ENCODE measurements around the gene ZGLP1. TPM values are rescaled to one million over a fixed set of nuclear protein-coding genes. Genes with fewer than 3 reads are reported as not detected.
A peak's percentile ranks its signal among the peaks of the same experiment; 100 is the strongest.
"Not testable (repeated sequence)": the region's sequence is repeated elsewhere in the genome, so short reads cannot be mapped to it uniquely, and the experiment has no call there.

The ZGLP1 gene
- 1.0 TPM for total RNA-seq

DNA sequence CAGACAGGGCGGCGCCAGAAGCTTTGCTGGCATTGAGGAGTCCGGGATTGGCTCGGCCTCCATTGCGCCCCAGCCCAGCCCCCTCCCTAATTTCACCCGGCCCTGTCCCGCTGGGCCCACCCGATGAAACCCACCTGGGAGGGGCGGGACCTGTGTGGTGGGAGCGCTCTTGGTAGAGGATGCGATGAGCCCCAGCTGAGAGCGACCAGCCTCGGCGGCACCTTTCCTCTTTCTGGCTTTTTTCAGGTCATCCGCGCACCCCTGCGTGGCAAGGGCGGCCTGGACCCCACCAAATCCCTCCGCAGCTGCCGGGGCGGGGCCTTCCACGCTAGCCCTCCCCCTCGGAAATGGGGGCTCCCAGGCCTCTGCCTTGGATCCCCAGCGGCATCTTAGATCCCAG, at the start of gene ZGLP1:
Gene ZGLP1 (minus strand): TSS at position 393 of the 400 bp plus-strand sequence.
- no peak for ATAC-seq

DNA sequence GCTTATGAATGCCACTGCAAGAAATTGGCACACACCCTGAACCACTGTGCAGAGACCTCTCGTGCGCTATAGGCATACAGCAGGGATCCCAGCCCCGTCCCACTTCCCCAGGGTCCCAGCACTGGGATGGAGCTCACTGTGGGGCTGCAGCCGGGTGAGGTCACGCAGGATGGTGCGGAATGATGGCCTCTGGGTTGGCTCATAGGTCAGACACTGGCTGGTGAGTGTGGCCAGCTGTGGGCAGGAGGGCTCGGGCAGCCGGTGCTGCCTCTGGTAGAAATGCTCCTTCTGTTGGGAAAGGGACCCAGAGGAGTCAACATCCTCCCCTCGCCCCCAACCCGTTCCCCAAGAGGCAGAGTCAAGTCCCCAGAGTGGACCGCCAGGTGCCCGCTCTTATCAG, 46.8 kb upstream of the ZGLP1 start:
- ATAC-seq, result no peak

DNA sequence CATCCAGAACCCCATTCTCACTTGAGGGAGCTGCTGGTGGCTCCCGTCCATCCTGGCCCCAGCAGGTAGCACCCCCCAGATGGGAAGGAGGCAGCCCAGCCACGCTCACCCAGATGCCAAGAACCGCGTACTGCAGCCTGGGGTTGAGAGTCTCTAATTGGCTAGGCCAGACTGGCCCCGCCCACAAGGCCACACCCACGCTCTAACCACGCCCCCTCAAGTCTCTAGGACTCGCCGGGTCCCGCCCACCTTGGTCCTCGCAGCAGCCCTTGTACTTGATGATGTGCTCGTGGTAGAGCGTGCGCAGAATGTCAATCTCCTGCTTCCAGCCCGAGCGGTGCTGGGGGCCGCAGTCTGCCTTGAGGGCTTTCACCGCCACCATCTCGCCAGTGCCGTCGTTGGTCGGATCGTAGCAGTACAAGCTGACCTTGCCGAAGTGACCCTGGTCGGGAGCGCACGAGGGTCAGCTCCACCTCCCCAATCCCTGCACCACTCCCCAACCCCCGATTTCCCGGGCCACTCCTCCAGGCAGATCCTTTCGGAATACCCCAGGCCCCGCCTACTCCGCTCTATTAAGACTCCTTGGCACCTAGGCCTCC, 44.3 kb upstream of the ZGLP1 start:
- ATAC-seq, result peak; percentile 22

DNA sequence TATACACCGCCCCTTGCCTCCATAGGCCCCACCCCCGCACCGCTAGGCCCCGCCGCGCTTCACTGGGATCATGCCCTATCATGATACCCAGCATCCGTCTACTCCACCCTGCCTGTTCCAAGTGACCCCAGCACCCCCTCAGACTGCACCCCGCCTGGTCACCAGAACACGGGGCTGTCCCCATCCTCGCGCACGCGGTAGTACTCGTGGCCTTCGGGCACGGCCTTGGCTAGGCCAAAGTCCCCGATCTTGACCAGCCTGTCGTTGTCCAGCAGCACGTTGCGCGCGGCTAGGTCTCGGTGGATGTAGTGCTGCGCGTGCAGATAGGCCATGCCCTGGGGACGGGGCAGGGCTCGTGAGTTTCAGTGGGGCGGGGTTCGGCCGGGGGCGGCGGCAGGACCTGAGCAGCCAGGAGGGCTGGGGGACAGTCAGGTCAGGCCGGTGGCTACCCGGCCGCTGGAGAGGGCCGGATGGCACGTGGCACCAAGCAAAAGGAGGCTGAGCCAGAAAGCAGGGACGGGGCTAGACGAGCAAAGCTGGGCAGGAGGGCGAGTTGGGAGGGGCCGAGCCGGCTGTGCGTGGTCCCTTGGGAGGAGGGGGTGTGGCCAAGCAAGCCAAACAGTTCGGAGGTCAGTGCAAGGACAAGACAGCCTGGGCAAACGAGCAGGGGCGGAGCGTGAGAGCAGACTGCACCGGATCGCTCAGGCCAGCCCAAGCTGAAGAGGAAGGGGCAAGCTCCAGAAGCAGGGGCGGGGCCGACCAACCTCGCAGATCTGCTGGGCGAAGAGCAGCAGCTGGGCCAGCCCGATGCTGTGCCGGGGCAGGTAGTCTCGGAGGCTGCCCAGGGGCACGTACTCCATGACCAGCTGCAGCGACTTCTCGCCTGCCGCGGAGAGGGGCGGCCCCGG, 43.4 kb upstream of the ZGLP1 start:
- ATAC-seq, result peak; percentile 23

DNA sequence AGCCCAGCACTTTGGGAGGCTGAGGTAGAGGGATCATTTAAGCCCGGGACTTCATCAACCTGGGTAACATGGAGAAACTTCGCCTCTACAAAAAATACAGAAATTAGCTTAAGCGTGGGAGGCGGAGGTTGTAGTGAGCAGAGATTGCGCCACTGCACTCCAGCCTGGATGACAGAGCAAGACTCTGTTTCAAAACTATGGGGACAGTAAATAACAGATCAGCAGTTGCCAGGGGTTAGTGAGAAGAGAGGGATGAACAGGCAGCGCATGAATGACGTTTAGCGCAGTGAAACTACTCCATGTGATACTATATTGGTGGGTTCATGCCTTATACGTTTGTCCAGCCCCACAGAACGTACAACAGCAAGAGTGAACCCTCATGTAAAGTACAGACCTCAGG, 36.9 kb upstream of the ZGLP1 start:
- no peak for ATAC-seq

DNA sequence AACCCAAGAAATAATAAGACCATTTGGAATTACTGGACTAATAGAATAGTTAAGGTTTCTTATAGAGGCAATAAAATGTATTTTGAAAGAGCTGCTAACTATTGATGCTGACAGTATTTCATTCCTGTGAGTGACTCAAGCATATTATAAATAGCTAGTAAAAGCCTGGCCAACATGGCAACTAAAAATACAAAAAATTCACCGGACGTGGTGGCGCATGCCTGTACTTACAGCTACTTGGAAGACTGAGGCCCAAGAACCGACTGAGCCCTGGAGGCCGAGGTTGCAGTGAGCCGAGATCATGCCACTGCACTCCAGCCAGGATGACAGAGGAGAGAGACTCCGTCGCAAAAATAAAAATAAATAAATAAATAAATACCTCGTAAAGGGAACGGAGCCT, 35.2 kb upstream of the ZGLP1 start:
- no peak for ATAC-seq

DNA sequence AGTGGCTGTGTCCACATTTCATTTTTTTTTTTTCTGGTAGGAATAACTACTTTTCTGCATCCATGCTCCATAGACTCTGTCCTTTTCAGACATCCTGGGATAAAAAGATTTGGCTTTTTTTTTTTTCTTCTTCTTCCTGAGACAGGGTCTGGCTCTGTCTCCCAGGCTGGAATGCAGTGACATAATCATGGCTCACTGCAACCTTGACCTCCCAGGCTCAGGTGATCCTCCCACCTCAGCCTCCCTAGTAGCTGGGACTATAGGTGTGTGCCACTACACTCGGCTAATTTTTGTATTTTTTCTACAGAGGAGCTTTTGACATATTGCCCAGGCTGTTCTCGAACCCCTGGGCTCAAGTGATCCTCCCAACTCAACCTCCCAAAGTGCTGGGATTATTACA, 33.9 kb upstream of the ZGLP1 start:
- no peak for ATAC-seq

DNA sequence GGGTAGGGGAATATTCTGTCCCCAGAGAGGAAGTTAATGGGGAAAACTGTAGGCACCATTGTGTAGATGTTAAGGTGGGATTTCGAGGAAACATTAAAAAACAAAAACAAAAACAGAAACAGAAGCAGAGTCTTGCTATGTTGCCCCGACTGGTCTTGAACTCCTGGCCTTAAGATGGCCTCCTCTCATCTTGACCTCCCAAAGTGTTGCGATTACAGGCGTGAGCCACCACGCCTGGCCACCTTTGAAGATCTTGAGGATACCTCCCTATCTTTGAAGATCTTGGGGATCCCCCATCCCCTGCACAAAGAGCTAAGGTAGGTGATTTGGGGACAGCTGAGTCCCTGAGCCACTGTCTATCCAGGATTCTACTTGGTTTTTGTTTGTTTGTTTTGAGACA, 30.4 kb upstream of the ZGLP1 start:
- ATAC-seq, result no peak

DNA sequence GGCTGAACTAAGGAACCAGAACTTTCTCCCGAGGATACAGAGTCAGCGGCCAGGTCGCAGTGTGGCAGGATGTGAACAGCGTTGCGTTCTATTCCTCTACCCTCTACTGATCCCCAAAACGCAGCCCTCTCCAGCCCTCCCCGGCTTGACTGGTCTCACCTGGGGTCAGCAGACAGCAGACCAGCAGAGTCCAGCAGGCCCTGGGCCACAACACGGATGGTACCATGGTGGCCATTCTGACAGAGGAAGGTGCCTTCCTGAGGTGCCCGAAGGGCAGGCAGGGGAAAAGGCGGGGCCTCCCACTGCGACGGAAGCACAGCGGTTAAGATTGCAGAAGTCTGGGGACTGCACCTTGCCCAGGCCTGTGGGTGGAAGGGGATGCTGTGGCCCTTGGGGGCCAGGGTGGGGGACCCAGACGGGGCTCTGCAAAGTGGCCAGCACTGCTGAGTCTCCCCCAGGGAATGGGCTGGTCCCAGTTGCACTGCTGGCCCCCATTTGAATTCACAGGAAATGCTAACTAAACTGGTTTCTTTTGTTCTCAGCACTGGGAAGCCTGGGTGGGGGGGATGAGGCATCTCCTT, 29.9 kb upstream of the ZGLP1 start, which contains the start of gene ICAM3:
Gene ICAM3 (minus strand): TSS at position 245 of the 581 bp plus-strand sequence. CDS start 10 bp downstream, at position 235.
- peak; percentile 15 for ATAC-seq

DNA sequence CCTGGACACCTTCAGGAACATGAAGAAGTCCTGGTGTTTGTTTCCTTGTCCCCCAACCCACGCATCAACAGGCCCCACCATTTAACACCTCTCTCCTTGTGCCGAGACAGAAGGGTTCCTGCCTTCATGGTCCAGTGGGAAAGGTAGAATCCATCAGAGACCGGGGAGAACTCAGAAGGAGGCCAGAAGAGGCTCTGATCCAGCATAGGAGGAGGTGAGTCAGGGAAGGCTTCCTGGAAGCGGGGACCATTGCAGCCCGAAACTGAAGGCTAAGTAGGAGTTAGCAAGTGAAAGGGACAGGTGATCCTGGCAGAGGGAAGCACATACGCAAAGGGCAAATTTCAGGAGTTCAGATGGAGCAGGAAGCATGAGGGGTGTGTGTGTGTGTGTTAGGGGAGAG, 29.3 kb upstream of the ZGLP1 start:
- ATAC-seq, result no peak

DNA sequence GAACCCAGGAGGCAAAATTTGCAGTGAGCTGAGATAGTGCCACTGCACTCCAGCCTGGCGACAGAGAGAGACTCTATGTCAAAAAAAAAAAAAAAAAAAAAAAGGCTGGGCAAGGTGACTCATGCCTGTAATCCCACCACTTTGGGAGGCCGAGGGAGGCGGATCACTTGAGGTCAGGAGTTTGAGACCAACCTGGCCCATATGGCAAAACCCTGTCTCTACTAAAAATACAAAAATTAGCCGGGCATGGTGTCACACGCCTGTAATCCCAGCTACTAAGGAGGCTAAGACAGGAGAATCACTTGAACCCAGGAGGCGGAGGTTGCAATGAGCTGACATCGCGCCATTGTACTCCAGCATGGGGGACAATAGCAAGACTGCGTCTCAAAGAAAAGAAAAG, 27.1 kb upstream of the ZGLP1 start:
- not testable (repeated sequence) for ATAC-seq

DNA sequence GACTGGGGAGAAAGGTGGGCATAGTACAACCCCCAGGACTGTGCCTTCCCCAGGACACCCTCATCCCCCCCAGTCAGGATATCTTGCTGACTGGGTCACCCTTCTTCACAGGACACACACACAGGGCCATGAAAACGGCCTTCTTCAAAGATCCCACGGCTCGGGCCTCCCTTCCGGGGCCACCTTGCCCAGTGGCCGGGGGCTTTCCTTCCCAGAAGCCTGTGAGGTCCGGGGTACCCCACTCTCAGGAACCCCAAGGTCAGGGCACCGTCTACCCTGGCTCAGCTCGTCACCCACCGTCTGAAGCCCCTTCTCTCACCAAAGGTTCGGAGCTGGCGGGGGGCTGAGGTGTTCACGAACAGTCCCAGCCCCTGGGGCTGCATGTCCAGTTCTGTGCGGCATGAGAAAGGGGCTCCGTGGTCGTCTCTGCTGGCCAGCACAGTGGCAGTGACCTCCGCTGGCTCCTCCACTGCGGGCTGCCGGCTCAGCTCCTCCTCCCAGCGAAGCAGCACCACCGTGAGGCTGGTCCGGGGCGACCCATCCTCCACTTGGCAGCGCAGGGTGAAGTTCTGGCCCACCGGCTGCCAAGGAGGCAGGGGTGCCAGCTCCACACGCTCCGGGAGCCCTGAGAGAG, 25.9 kb upstream of the ZGLP1 start:
- no peak for ATAC-seq

DNA sequence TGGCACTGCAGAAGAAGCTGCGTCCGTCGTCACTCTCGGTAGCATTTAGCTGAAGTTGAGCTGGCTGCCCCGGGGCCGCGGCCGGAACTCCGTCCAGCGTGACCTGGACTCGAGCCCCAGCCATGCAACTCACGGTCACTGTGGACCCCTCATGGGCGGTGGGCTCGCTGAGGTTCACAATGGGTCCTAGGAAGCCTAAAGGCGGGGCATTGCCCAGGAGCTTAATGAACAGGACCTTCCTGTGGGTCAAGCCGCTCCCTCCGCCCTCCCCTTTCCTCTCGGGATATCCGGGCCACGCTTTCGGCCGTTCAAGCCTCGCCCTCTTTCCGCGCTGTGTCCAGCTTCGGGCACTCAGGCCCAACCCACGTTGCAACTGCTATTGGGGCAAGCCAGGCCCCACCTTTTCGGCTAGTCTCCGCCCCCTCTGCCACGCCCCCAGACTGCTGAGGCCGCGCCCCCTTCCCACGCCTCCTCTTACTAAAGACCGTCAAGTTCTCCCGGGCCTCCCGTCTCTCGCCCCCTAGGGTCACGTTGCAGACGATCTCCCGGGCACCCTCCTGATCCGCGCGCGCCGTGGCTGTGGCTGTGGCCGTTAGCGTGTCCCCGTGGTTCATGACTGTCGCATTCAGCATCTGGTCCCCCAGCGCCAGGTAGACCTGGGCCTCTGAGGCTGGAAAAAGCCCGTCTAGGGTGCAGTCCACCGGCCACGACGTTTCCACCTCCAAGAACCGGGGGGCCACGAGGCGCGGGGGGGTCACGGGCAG, 25.2 kb upstream of the ZGLP1 start:
- peak; percentile 78 for ATAC-seq

DNA sequence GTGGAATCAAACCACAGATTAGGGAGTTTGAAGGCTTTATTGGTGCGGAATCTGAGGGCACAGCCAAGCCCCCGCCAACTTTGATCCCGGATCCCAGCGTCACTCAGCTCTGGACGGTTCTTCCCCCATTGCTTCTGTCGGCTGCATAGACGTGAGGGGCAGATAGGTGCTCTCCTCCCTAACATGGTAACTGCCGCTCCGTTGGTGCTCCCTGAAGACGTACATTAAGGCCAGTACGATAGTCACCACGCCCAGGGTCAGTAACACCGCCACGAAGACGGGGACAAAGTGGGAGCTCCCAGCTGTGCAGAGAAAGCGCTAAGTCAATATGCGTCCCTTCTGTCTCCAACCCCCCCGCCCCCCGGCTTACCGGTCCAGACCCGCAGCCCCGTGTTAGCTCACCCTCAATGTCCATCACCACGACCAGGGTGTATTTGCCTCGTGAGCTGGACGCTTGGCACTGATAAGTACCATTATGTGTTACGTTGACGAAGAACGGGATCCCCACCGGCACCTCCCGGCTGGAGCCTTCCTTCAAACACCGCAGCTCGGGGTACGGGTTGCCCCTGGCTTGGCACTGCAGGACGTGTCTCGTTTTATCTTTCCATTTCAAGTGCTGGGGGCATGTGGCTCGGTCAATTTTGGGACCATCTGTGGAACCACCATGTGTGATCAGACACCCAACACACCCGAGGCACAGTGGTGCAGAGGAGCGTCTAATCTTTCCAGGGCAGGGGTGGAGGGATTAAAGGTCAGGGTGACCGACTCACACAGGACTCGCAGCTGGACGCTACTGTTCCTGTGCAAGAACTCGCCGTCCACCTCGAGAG, 24.4 kb upstream of the ZGLP1 start:
- peak; percentile 11 for ATAC-seq

DNA sequence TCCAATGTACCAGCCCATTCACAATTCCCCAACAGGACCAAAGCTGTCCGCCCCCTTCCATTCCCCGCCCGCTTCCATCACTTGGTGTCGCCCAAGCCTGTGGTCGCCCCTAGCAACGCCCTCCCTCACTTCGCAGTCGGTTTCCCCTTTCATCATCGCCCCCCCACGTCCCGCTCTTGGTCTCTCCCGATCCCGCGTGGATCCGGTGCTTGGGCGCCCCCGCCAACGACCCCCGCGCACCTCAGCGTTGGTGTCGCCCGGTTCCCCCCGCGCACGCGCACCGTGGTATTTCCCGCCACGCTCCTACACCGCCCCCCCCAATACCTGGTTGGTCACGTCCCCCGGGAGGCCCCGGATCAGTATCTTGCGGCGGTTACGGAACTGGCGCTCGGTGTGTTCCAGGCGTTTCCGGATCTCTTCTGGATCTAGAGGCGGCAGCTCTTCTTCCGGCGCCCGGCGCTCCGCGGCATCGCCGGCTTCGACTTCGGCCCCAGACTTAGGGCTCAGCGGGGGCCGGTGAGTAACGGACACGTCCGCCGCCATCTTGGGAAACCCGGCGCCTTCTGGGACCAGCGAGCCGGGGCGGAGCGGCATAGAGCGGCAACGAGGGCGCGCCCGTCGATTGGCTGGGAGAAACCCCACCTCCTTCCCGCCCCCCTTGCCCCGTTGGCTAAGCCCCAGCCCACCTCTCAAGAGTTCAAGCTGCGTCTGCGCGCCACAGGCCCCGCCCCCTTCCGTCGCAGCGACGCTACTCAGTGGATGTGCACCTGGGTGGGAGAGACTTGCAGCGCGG, 23.5 kb upstream of the ZGLP1 start, which contains the start of gene RAVER1:
Gene RAVER1 (minus strand): TSS at position 565 of the 793 bp plus-strand sequence. CDS start 22 bp downstream, at position 543.
- peak; percentile 94 for ATAC-seq

DNA sequence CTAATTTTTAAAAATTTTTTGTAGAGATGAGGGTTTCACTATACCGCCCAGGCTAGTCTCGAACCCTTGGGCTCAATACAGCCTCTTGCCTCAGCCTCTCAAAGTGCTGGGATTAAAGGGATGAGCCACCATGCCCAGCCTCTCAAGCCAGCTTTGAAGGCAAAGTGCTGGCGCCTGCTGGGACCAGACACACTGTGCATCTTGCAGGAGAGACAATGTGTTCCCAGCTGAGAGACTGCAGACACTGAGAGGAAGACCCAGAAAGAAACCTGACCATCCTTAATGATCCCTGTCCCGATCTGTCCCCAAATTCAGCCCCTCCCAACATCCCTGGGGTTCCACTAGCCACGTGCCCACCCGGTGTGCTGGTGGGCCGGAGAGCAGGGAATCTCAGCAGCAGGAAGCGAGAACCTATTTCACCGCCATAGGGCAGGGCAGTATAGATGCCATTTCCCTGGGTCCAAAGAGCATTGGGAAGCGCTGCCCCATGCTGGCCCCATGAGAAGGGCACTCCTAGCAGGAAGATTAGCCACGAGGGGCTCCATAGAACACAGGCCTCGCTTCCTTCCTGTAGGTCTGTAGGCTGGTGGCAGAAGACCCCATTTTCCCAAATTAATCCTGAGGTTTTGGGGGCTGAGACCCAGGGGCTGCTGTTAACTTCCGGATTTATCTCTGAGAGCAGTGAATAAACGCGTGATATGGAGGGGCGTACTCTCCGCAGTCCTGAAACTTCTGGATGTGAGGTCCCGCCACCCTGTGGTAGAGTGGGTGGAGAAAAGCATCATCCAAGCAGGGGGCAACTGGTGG, 22.7 kb upstream of the ZGLP1 start:
- ATAC-seq, result no peak

DNA sequence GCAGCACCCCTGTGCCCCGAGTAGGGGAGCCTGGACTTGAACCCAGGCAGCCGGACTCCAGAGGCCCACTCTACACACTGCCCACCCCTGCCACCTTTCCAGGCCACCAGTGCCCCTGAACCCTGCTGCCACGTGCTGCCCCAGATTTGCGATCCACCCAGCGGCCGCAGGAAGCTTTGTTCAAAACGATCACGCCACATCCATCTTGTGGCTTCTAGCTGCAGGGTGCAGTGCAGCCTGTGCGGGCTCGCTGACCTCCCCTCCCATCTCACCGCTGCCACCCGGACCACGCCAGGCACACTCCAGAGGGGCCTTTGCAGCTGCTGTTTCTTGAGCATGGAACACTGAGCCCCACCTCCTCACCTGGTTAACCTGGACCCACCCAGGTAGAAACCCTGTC, 19.9 kb upstream of the ZGLP1 start:
- ATAC-seq, result no peak

DNA sequence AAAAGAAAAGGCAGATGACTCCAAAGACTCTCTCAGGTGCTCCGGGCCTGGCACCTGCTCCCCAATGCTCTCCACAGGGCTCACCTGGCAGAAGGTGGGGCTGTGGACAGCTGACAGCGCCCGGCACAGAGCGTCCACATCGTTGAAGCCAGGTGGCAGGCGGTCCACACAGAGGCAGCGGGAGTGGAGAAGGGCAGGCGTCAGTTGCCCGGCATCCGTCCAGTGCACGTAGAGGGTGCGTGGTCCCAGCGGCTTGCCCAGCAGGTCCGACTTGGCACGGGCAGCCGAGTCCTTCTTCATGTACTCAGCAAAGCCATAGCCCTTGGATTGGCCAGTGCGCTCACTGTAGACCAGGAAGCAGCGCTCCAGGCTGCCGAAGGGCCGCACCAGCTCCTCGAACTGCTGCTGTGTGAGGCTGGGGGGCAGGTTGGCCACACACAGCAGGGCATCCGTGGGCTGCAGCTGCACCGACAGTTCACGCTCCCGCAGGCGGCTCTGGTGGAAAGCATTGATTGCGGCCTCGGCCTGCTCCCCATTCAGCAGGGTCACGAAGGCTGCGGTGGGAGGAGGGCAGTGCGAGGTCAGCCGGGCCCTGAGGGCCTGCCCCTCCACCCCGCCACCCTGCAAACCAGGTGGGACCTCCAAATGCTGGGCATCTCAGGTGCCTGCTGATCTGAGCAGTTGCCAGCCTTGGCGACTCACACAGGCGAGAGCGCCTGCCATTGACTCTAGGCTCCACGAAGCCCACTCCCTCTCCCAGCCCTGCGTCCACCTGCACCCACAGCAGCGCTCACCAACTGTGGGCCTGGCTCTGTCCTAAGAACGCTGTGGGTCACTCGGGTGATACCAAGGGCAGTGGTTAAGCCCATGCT, 19.2 kb upstream of the ZGLP1 start:
- ATAC-seq, result no peak

DNA sequence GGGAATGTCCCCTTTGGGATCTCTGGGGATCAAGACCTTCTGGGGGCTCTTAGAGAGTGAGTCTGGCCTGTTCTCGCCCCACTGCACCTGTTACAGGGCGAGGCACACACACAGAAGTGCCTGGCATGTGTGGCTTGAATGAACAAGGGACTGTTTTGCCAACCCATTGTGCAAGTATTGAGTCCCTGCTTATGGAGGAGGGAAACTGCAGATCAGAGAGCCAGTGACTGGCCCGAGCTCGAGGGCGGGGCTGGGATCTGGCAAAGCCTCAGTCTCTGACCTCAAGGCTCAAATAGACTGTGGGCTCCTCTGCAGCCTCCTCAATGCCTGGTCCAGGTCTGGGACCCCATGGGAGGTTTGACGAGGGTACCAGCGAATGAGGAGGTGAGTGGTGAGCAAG, 18.2 kb upstream of the ZGLP1 start:
- no peak for ATAC-seq
